Amygdala (tissue), 56 donors: ENCODE measurements around the gene AATK.
A peak's percentile ranks its signal among the peaks of the same experiment; 100 is the strongest.

ENCODE experiments used
- DNase-seq, 56 donors: peaks; one replicate each; lab custom pipeline; 2025; lab: John Stamatoyannopoulos, UW

The AATK gene

DNA sequence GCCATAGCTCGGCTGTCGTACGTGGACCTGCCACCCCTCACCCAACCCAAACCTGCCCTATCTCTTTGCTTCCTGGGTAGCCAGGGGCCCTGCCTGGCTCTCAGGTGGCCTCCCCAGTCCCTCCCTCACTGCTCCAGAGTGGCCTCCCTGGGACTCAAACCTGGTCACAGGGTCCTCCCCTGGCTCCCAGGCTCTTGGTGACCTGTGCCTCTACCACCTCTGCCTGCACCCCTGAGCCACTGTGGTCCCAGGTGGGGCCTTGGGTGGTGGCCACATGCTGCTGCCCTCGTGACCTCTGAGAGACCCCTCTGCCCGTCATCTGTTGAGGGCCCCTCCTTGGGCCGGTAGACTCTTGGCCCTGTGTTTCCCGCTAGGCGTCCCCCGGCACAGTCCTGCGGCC lies 65.4 kb downstream of the AATK start:
- DNase-seq: no peak

DNA sequence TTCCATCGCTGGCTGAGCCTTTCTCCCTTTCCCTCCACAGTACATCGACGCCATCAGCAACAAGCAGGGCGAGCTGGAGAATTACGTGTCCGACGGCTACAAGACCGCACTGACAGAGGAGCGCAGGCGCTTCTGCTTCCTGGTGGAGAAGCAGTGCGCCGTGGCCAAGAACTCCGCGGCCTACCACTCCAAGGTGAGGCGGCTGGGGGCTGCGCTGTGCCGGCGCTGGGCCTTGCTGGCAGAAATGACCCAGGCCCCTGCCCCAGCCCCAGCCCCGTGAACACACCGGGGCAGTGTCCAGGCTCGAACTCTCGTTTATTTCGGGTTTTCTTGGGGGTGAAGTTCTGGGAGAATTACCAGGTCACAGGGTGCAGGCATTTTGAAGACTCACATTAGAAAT lies 66.1 kb downstream of the AATK start:
- DNase-seq: no peak

DNA sequence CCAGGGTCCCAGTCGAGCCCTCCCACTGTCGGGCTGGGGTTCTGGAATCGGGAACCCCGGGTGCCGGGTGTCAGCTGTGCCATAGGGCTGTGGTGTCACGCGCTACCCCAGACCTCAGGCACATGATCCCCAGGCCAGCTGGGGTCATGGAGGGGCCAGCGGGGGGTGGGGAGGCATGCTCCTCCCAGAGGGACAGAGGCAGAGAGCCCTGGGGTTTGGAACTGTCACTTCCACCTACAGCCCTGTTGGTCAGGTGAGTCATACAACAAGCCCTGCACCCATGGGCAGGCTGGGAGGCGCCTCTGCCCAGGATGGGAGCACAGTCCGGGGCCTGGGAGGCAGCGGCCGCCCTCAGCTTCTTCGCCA lies 68.1 kb downstream of the AATK start:
- peak in 1 of 56 donors; percentile 55 for DNase-seq

DNA sequence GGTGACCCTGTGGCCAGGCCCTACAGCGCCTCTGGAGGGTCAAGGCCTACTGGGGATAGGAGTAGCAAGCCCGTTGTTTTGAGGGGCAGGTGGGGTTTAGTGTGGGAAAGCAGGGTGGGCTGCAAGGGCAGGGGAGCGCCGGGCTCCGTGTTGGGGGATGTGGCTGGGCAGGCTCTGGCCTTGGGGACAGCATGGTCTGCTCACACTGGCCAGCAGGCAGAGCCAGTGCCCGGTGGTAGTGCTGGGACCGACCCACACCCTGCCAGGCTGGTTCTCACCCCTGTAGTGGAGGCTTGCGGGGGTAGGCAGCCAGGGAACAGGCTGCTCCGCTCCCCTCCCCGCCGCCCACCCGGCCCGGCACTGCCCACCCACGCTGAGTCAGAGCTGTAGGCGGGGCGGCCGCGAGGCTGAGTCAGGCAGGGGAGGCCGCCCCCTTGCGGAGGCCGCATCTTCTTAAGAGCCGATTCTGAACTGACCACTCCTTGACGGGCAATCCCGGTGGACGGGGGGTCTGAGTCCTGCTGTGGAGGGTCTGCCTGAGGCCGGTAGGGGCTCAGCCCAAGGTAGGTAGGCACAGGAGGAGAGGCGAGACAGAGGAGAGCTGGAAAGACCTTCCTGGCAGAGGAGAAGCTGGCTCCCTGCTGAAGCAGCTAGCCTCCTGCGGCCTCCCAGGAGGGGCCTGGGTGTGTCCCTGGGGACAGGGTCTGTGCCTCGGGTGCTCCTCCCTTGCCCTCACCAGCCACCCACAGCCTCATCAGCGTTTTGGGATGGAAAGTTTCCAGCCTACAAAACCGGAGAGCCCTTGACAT lies 68.7 kb downstream of the AATK start:
- DNase-seq: peak in 48 of 56 donors; percentile 11 to 80 (median 53)

DNA sequence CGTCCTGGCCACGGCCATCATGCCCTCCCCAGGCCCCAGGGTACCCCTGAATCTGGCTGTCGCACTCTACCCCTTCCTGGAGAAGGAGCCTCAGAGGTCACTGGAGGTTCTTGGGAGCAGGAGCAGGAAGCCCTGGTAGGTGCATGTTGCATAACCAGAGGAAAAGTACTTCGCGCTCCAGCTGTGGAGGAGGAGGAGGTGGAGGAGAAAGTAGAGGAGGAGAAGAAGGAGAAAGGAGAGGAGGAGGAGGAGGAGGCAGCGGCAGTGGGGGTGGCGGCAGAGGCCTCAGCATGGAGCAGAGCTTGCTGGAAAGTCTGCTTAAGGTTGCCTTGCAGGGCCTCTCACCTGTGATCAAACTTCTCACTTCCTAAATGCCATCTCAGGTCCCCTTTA lies 69.3 kb downstream of the AATK start:
- no peak for DNase-seq

DNA sequence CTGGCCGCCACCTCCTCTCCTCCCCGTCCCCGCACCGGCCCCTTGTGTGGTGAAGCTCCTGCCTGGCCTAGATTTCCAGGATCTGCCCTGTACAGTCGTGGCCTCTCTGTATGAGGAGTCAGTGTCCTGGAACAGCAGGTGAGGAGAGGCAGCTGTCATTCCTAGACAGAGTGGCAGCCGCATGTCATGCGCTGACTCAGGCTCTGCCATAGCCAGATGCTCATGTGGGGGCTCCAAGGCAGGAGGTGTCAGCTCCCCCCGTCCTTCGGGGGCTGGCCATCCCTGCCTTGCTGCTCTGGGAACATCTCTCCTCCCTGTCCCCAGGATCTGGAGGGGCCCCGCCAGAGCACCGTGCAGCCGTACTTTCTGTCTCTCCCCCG lies 70.6 kb downstream of the AATK start:
- peak in 1 of 56 donors; percentile 44 for DNase-seq

DNA sequence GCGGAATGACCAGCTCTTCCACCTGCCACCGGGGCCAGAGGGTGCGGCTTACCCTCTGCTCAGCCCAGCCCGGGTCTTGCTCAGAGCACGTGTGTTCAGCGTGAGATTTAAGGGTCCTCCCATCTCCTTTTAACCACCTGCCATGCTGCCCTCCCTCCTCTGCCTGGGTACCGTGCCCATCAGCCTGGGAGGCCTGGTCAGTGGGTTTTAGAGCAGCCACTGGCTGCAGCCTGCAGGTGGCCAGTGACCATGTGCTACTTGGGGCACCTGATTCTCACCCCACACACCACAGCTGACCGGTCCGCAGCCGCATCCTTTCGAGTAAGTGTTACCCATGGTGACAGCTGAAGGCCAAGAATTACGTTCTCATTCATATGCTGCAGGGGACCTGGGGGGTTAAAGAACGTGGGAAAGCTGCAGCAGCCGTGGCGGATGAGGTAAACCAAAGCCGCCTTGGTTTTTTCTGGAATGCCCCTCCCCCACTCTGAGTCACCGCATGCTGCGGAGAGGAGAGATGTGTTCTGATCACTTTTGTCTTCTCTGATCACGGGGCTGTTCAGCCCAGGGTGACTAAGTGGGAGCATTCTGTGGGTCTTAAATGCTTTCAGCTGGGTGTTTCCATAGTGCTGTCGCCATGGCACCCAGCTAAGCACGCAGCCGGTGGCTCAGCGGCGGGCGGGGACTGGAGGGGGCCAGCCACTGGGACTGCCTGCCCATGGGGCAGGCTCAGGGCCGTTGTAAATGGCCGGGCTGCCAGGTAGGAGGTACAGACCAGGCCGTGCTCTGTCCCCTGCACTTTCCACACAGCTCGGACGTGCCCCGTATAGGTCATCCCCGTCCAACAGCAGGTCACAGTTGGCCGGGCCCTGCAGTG lies 71.3 kb downstream of the AATK start:
- peak in 53 of 56 donors; percentile 13 to 97 (median 74) for DNase-seq

DNA sequence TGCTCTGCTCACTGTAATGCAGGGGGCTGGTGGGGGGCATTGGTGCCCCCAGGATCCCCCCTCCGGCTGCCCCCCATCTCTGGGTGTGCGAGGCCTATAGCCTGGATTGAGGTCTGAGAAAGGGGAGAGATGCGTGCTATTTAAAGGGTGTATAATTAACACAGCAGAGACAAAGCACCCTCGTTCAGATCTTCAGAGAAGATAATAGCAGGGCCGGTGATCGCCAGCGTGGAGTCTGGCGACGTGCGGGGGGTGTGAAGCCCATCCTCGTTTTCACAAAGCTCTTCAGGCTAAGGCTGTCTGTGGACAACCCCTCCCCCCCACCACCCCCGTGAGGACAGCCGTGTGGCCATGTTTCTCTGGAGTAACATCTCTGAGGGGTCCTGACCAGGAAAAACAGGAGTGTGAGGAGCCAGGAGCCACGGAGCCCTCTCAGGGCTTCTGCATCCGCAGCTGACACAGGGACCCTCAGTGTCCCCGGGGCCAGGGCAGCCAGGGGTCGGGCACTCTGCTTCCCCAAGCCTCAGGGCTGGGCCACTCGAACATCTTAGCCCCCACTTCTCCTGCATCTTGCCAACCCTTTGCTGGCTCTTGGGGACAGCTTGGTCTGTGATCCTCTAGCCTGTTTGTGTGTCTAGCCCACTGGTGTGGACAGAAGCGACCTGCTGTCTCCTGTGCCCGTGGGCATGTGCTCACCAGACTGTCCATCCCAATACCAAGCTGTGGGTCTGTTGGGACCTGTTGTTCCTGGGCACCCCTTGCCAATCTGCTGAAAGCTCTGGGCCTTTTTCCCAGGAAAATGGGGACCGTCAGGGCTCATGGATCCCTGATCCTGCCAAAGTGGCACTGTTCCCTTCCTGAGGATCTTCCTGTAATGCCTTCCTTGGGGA lies 72.2 kb downstream of the AATK start:
- DNase-seq: peak in 6 of 56 donors; percentile 23 to 70 (median 54)

DNA sequence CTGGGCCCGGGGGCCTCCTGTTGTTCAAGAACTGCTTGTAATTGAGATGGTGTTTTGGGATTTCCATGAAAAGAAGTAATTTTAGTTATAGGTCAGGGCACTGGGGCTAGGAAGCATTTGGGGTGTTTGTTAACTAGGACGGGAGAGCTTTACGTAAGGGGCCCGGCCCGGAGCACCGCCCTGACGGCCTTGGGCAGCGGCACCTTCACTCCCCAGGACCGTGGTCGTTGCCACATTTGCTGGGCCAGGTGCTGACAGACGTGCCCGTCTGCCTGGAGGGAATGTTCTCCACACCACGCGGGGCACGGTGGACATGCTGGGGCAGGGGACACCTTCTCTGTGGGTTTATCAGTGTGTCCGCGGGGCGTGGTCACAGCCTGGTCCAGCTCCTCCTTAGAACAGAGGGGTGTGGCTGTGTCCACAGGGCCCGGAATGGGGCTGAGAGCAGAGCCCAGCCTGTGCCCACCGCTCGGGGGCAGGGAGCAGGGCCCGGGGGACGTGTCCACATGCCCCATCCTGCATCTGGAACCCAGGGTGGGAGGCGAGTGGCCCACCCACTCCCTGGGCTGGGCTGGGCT lies 73.4 kb downstream of the AATK start:
- peak in 1 of 56 donors; percentile 23 for DNase-seq

DNA sequence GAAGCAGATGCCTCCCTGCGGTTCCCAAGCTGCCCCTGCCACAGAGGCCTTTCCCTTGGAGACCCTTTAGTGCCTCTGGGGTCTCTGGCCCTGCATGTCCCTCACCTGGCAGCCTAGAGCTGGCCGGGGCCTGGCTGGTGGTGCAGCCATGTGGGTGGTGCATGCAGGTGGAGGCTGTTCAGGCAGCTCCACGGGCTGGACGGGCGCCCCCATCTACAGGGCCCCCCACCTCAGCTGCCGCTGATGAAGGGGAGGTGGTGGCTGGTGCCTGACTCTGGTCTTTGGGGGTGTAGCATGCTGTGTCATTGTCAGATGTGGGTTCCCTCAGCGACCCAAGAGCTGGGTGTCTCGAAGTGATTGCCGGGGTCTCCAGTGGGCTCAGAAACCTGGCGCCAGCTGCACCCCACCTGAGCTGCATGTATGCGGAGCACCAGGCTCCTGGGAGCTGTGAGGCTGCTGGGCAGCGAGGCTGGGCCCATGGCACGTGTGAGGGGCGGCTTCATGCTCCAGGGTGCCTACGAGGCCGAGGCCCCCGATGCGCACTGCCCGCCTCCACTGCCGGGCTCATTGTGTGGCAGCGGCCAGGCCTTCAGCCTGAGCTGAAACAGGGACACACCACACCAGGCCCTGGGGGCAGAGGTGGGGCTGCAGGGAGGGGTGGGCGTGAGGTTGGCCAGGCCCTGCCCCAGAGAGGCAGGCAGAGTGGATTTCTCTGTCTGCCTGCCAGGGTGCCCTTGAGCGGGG lies 74.1 kb downstream of the AATK start:
- DNase-seq: no peak

DNA sequence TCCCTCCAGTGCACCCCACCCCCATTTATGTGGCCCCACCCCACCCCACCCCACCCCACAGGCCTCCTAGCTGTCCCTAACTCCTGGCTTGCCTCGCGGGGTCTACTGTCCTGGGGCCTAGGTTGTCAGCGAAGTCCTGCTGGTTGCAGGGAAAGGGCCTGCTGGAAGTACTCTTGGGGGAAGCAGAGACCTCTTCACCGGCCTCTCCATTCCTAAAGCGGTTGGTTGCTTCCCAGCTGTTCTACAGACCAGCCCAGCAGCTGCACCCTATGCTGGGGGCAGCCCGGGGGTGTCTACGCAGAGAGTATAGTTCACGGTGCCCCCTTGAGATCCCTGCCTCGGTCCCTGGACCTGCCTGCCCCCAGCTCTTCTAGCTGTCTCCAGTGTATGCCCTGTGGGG lies 74.9 kb downstream of the AATK start:
- DNase-seq: no peak

DNA sequence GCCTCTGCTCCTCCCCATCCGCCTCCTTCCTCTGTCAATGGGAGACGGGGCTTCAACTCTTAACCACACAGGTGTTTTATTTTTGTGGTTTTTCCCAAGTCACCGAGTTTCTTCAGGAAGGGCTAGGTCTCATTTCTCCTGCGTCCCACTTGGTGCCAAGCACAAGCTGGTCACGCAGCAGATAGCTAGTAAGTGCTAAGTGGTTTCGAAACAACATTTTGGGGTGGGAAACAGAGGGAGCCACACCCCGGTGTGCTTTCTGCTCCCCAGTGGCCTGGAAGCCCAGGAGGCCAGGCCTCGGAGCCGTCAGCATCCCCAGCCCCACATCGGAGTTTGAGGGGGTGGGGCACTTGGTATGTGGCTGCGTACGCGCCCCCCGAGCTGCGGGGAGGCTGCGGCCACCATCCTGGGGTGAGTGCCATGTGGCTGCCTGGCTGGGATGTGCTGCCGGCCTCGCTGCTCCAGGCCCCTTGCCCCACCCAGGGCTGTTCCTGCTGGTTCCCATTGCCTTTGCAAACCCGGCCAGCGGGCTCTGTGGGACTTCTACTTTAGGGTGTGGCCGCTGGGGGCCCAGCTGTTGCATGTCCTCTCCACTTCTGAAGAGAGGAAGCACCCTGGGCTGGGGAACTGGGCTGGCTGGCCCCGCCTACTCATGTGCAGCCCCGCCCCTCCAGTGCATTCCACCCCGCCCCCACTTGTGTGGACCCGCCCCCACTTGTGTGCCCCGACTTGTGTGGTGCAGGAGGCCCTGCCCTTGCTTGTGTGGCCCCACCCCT lies 75.5 kb downstream of the AATK start:
- DNase-seq: peak in 1 of 56 donors; percentile 18

DNA sequence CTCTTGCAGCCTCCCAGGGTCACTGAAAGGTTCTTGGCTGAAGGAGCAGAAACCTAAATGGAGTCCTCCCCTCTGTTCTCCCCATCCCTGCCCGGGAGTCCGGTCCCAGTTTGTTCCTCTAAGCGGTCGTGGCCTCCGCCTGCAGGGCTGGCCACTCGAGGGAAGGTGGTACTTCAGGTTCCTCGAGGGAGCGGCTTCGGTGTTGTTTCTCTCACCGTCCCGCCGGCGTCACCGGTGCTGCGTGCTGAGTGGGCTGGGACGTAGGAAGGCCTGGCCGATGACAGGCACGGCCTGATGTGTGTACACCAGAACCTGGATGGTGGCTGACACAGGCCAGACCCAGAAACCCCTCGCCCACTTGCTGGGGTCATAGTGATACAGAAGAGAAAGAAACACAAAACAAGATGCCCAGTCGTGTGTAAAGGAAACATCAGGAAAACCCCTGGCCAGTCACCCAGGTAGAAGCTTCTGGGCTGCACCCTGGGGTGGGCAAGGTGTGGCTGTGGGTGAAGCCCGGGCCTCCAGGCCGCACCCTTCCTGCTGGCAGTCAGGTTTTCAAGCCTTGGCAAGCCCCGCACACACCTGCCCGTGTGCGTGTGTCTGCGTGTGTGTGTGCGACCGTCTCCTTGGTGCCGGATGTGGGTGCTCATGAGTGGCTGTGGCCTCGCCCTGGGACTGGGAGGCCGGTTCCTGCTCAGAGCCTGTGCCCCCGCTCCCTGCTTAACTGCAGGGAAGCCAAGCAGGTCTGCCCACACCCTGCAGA lies 79.1 kb downstream of the AATK start:
- DNase-seq: no peak

DNA sequence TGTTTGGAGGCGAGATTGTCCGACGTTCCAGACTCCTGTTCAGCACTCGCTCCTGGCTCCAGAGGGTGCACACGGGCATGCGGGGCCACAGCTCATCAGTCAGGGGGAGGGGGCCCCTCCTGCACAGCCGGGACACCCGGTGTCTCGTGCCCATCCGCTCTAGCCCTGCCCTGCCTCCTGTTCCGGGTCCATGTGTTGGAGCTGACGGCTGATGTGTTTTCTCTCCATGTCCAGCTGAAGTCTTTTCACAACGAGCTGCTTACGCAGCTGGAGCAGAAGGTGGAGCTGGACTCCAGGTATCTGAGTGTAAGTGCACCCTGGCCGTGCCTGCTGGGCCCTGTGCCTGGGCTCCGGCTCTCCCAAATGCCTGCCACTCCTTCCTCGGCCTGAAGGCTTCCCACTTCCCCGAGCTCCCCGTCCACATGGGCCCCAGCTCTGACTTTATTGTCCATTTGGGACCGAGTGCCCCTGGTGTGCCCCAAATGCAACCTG lies 80.6 kb downstream of the AATK start:
- no peak for DNase-seq

DNA sequence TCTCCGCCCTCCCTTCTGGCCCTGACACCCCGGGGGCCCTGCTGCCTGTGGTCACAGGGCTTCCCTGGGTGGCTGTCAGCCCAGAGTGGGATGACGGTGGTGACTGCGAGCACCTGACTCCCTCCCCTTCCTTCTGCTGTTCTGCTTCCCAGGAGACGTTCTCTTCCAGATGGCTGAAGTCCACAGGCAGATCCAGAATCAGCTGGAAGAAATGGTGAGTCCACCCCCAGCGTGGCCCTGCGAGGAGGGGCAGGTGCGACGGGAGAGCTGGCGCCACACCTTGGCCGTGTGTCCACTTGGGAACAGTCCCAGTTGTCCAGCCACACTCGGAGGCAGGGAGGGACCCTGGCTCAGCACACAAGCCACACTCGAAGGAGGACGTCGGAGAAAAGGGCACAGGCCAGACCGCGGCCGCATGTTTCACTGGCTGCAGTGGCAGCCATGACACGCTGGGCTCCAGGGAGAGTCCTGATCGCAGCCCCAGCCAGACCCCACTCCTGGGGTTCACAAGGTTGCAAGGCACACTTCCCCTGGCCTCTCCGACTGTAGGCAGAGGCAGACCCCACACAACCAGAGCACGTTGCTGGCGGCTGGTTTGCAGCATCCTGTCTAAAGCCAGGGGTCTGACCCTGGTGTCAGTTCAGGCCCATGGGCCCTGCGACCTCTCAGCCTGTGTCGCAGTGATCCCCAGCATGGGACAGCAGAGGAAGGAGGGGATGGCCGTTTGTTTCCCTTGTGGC lies 81.2 kb downstream of the AATK start:
- DNase-seq: peak in 40 of 56 donors; percentile 7 to 84 (median 47)

DNA sequence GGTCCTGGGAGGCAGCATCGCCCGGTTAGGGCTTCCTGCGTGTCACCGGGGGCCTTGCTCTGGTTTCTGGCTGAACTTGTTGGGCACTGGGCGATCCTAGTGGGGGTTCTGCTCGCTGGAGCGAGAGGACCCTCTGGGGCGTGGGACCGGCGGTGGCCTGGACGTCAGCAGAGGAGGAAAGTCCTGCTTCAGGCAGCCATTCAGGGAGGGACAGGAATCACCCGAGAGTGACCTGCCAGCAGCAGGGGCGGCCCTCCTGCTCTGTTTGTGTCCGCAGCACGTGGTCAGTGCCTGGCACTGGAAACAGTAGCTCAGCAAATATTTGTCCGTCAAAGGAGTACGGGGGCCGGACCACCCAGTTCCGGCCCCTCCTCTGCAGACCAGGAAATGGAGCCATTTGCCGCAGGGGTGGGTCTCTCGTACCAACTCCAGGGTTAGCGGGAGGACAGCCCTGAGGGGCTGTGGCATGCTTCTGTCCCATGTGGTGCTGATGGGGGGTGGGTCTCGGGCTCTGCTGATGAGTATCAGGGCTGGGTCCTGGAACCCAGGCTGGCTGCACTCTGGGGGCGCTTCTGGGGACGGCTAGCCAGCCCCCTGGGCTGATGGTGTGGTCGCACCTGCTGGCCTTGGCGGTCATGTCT lies 82.8 kb downstream of the AATK start:
- peak in 8 of 56 donors; percentile 21 to 46 (median 37) for DNase-seq
